Measurements from ENCODE around the gene RFX4. TPM values are rescaled to one million over a fixed set of nuclear protein-coding genes. Genes with fewer than 3 reads are reported as not detected.

RFX4 gene
- polyA plus RNA-seq, 1 donor (not counting 4 experiments of a cell fraction or from before 2014, with no cell fraction given) = not detected

DNA sequence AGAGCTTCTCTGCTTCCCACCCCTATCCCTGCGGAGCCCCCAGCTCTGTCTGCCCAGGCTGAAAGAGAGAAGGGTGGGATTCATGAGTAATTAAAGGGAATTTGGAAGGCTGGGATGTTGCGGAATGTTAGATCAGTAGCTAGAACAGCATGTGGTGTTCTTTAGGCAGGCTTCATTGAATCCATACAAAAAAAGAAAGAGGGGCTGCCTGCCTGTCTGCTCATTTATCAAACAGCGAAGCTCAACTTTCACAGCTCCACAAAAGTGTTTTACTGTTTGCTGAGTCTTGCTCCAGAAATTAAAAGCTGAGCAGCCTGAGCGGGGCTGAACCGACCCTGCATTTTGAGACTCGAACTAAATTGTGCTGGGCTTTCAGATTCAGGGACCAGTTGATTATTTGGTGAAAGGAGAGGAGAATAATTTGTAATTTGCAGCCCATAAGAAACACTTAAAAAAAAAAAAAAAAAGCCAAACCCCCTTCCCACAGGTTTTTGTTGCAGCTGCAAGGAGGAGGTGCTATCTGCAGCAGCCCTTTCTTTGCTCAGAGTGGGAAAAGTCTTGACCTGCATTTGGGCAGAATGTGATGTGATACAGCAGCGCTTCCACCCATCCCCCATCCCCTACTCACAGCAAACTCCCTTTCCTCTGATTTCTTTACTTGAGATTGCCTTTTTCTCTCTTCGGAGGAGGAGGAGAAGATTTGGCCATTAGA is 89.7 kb downstream of the RFX4 start:
- dilution Hi-C loops (cut with MboI; ENCODE audit: extremely low pct_ligation_motif_present, low sequenced_read_pairs) = no loop called here
- FAIRE-seq = no peak

DNA sequence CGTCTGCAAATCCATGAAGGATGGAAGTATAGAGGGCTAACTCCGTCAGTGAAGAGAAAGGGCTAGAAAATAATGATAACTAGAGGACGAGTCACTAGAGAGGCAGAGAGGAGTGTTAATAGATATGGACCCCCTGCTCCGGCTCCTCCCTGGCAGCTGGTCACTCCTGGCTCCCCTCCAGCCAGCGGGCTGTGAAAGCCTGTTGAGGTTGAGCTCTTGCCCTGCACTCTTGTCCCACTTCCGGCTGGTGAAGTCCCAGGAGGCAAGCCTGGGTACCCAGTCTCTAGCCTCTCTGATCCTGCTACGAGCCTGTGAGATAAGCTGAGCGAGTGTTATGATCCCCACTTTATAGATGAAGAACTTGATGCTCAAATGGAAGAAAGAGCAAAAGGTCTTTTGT is 90.3 kb downstream of the RFX4 start:
- DNase-seq (ENCODE audit: low read depth, low spot score) (no peak), FAIRE-seq (no peak)
- Histone ChIP-seq H3K4me1 (ENCODE audit: control insufficient read depth, extremely low read depth, insufficient read depth, low read length) (no peaks in the 10 kb centered on the region), H3K9me1 (ENCODE audit: control insufficient read depth, extremely low read depth, insufficient read depth, low read length) (no peaks in the 10 kb centered on the region), H3K4me2 (ENCODE audit: control insufficient read depth, extremely low read depth, insufficient read depth, low read depth, low read length) (no peak overlapping the region), H3K9ac (ENCODE audit: control insufficient read depth, extremely low read depth, insufficient read depth, low read length) (no peak overlapping the region), H3K4me3 (ENCODE audit: control insufficient read depth in 2 of 3, extremely low read depth in 1 of 3, insufficient read depth in 2 of 3, low read depth in 1 of 3, low read length in 3 of 3) (no peak overlapping the region), H4K20me1 (ENCODE audit: control insufficient read depth, extremely low read depth, insufficient read depth, low read length) (no peaks in the 10 kb centered on the region), H3K36me3 (ENCODE audit: control insufficient read depth in 2 of 2, extremely low read depth in 1 of 2, insufficient read depth in 2 of 2, low read length in 2 of 2) (no peaks in the 10 kb centered on the region), H3K27me3 (ENCODE audit: control insufficient read depth, extremely low read depth, insufficient read depth, low read length) (peaks cover 15% of the 10 kb centered on the region), H3K9me3 (ENCODE audit: control insufficient read depth, low read depth, low read length) (no peaks in the 10 kb centered on the region), H3K79me2 (ENCODE audit: control insufficient read depth, insufficient read depth, low read length) (no peaks in the 10 kb centered on the region), H2AFZ (ENCODE audit: control insufficient read depth, low read length) (no peak overlapping the region), H3K27ac (ENCODE audit: control insufficient read depth, insufficient read depth, low read length) (no peak overlapping the region)
- dilution Hi-C loops (cut with MboI; ENCODE audit: extremely low pct_ligation_motif_present, low sequenced_read_pairs) = no loop called here
- no peak for TF ChIP-seq EZH2 (IDR thresholded peaks at IDR 0.05; ENCODE audit: low read length)
- TF ChIP-seq, protein P1, sequence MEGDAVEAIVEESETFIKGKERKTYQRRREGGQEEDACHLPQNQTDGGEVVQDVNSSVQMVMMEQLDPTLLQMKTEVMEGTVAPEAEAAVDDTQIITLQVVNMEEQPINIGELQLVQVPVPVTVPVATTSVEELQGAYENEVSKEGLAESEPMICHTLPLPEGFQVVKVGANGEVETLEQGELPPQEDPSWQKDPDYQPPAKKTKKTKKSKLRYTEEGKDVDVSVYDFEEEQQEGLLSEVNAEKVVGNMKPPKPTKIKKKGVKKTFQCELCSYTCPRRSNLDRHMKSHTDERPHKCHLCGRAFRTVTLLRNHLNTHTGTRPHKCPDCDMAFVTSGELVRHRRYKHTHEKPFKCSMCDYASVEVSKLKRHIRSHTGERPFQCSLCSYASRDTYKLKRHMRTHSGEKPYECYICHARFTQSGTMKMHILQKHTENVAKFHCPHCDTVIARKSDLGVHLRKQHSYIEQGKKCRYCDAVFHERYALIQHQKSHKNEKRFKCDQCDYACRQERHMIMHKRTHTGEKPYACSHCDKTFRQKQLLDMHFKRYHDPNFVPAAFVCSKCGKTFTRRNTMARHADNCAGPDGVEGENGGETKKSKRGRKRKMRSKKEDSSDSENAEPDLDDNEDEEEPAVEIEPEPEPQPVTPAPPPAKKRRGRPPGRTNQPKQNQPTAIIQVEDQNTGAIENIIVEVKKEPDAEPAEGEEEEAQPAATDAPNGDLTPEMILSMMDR (optimal IDR thresholded peaks at IDR 0.05 in 1 of 3, IDR thresholded peaks at IDR 0.05 in 1 of 3, conservative IDR thresholded peaks at IDR 0.05 in 1 of 3; ENCODE audit: extremely low read depth in 1 of 3, insufficient read depth in 2 of 3, low read length in 3 of 3) = no peak

More for the DNA sequence above, 89.7 kb downstream of the RFX4 start:
- H3K36me3 ChIP-seq (ENCODE audit: control insufficient read depth in 2 of 2, extremely low read depth in 1 of 2, insufficient read depth in 2 of 2, low read length in 2 of 2) = no peaks in the 10 kb centered on the region
- no peak overlapping the region for H3K27ac ChIP-seq (ENCODE audit: control insufficient read depth, insufficient read depth, low read length)
- no peak overlapping the region for H3K4me3 ChIP-seq (ENCODE audit: control insufficient read depth in 2 of 3, extremely low read depth in 1 of 3, insufficient read depth in 2 of 3, low read depth in 1 of 3, low read length in 3 of 3)
- no peak overlapping the region for H3K4me2 ChIP-seq (ENCODE audit: control insufficient read depth, extremely low read depth, insufficient read depth, low read depth, low read length)
- H3K9me1 ChIP-seq (ENCODE audit: control insufficient read depth, extremely low read depth, insufficient read depth, low read length) = no peaks in the 10 kb centered on the region
- no peak overlapping the region for H3K9ac ChIP-seq (ENCODE audit: control insufficient read depth, extremely low read depth, insufficient read depth, low read length)
- DNase-seq (ENCODE audit: low read depth, low spot score) = no peak
- no peak overlapping the region for H2AFZ ChIP-seq (ENCODE audit: control insufficient read depth, low read length)
- H3K27me3 ChIP-seq (ENCODE audit: control insufficient read depth, extremely low read depth, insufficient read depth, low read length) = peaks cover 16% of the 10 kb centered on the region
- TF ChIP-seq EZH2 (IDR thresholded peaks at IDR 0.05; ENCODE audit: low read length) = no peak
- TF ChIP-seq, protein P1 (optimal IDR thresholded peaks at IDR 0.05 in 1 of 3, IDR thresholded peaks at IDR 0.05 in 1 of 3, conservative IDR thresholded peaks at IDR 0.05 in 1 of 3; ENCODE audit: extremely low read depth in 1 of 3, insufficient read depth in 2 of 3, low read length in 3 of 3) = no peak
- no peaks in the 10 kb centered on the region for H3K9me3 ChIP-seq (ENCODE audit: control insufficient read depth, low read depth, low read length)
- no peaks in the 10 kb centered on the region for H3K79me2 ChIP-seq (ENCODE audit: control insufficient read depth, insufficient read depth, low read length)
- no peaks in the 10 kb centered on the region for H4K20me1 ChIP-seq (ENCODE audit: control insufficient read depth, extremely low read depth, insufficient read depth, low read length)
- no peaks in the 10 kb centered on the region for H3K4me1 ChIP-seq (ENCODE audit: control insufficient read depth, extremely low read depth, insufficient read depth, low read length)

All from keratinocyte (primary cell).